NCI-H226 (cell line): ENCODE results near the gene FUT7.
A peak's percentile ranks its signal among the peaks of the same experiment; 100 is the strongest.

Source experiments
- DNase-seq: peaks from one replicate; pipeline ENCODE4 v3.0.0-alpha.2; 2015

Gene FUT7

GRCh38 chr9:137031904-137032640 is at the start of gene FUT7:
Gene FUT7 (minus strand): TSS chr9:137032088. CDS start chr9:137031991, 97 bp downstream.
- no peak for DNase-seq

DNA sequence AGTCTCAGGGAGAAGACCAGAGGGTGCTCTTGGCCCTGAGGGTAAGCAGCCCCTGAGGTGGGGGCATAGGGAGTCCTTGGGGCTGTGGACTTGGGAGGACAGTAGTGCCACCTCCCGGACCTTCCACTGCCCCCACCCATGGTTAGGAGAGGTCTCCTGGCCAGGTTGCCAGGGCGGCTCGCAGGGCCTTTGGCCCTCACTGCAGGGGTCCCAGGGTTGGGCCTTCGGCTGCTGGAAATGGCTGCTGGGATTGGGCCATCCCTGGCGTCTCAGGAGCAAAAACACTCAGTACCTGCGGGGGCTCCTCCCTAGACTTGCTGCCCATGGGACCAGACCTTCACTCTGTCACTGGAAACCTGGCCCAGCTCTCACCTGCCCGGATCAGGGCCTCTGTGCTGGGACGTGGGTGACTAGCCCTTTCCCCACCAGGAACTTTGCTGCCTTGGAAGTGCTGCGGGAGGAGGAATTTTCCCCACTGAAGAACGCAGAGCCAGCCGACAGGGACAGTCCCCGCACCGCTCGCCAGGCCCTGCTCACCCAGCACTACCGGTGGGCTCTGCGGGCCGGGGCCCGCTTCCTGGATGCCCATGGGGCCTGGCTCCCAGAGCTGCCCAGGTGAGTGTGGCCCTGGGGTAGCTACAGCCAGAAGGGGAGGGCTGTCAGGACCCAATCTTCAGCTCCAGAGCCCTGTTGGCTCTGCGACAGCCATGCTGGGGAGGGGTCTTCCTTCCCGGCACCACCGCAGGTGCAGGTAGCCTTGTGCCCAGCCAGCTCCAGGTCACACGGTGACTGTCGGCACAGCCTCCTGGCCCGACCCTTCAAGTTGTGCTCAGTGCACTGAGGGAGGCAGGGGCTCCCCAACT is 48.6 kb upstream of the FUT7 start:
- DNase-seq, result no peak

DNA sequence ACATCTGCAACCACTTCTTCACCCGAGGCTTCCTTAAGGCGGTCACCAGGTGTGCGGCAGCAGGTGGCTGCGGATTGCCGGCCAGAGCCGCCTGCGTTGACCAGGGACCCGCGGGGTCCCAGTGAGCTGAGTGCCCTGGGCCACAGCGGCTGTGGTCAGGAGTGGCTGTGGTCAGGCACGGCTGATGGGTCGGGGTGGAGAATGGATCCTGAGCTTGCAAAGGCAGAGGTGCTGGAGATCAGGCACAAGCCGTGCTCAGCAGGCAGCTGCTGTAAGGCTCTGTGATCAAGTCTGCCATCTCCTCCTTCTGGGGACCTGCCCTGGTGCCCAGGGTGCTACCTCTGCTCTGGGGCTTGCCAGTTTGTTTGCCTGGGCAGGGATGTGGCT is 47.5 kb upstream of the FUT7 start:
- no peak for DNase-seq

DNA sequence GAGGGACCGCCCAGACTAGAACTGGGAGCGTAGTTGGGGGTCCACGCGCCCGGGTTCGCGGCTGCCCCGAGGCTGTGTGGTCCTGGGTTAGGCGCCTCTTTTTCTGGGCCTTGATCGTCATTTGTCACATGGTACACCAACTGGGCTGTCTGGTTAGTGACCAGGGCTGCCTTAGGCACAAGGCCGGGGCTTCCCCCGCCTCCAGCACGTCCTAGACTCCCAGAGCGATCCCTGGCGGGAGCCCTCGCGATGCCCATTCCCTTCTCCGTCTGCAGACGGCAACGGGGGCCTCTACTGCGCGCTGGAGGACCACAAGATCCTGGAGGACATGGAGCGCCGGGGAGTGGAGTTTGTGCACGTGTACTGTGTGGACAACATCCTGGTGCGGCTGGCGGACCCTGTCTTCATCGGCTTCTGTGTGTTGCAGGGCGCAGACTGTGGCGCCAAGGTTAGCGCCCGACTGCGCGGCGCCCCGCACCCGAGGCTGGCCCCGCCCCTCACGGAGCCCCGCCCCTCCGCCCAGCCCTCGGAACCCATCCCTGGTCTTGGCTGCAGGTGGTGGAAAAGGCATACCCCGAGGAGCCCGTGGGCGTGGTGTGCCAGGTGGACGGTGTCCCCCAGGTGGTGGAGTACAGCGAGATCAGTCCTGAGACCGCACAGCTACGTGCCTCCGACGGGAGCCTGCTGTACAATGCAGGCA is 47.0 kb upstream of the FUT7 start:
- no peak for DNase-seq

GRCh38 chr9:137077758-137078693 is 46.1 kb upstream of the FUT7 start:
- no peak for DNase-seq

- peak; percentile 34 for DNase-seq
Measured at GRCh38 chr9:137077010-137077747, 45.3 kb upstream of the FUT7 start, which contains the start of gene UAP1L1. Gene UAP1L1 (plus strand): TSS chr9:137077517. CDS start chr9:137077533, 16 bp downstream.

GRCh38 chr9:137076636-137077009 is 44.7 kb upstream of the FUT7 start:
- no peak for DNase-seq

DNA sequence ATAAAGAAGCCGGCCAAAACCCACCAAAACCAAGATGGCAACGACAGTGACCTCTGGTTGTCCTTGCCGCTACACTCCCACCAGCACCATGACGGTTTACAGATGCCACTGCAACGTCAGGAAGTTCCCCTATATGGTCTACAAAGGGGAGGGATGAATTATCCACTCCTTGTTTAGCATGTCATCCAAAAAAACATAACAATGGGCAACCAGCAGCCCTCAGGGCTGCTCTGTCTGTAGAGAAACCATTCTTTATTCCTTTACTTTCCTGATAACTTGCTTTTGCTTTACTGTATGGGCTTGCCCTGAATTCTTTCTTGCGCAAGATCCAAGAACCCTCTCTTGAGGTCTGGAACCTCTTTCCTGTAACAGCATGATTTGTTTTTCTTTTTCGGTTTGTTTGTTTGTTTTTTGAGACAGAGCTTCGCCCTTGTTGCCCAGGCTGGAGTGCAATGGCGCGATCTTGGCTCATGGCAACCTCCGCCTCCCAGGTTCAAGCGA is 43.4 kb upstream of the FUT7 start:
- no peak for DNase-seq

GRCh38 chr9:137074657-137075274 is 42.9 kb upstream of the FUT7 start:
- DNase-seq, result no peak

DNA sequence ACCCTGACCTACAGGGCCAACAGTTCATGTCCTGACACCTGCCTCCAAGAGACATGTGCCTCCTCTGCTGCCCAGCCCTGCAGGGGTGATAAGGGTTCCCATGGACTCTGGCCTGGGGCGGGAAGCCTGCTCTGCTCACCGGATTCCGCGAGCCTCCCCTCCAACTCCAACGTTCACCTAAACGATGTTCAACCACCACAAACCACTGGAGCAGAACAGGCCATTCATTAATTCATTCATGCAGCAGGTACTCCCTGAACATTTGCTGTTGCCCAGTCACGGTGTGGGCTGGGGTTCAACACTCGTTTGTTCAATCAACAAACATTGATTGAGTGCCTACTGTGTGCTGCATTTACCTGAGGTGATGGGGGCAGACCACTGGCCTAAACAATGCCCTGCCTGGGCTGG is 42.1 kb upstream of the FUT7 start:
- DNase-seq, result no peak

DNA sequence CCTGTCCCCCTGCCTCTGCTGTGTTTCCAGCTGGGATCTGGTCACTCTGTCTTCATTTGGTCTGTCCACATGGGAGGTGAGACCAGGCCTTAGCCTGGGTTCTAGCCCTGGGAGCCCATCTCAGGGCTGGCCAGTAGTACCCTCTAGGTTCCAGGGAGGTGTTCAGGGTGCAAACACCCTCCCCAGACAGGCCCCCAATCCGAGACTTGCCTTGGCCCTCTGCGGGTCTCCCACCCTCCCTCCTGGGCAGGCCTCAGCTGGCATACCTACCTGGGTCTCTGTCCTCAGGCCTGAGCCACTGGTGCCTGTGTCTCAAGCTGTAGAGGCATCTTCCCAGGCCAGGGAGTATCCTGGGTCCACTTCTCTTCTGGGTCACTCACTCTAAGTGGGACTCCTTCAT is 39.4 kb upstream of the FUT7 start:
- DNase-seq, result no peak

GRCh38 chr9:137070906-137071275 is 39.0 kb upstream of the FUT7 start:
- no peak for DNase-seq

DNA sequence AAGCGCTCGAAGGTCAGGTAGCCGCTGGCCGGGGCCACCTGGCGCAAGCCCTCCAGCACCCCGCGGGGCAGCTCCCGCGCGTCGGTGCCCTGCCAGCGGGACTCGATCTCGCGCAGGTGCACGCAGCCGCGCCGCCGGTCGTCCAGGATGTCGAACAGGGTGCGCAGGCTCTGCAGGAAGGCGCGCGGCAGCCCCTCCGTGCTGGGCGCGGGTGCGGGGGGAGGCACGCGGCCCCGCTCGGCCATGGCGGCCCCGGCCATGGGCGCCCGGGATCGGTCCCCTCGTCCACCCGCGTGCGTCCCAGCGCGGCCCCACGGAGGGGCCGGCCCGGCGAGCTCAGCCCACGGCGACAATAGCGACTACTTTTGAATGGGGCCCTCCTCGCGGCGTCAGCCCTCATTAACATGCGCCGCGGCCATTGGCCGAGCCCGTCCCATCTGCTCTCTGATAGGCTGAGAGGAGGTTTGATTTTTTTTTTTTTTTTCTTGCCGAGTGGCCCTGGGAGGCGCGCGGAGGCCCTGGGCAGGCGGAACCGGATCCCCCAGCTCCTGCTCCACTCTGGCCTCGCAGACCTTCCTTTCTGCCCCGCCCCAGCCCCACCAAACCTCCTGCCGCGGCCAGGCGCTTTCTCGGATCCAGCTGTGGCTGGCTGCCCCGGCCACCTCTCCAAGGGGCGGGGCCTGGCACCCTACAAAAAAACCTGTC is 38.5 kb upstream of the FUT7 start, which contains the start of gene SAPCD2:
Gene SAPCD2 (minus strand): TSS at position 357 of the 705 bp plus-strand sequence. CDS start 97 bp downstream, at position 260.
- DNase-seq, result peak; percentile 81

DNA sequence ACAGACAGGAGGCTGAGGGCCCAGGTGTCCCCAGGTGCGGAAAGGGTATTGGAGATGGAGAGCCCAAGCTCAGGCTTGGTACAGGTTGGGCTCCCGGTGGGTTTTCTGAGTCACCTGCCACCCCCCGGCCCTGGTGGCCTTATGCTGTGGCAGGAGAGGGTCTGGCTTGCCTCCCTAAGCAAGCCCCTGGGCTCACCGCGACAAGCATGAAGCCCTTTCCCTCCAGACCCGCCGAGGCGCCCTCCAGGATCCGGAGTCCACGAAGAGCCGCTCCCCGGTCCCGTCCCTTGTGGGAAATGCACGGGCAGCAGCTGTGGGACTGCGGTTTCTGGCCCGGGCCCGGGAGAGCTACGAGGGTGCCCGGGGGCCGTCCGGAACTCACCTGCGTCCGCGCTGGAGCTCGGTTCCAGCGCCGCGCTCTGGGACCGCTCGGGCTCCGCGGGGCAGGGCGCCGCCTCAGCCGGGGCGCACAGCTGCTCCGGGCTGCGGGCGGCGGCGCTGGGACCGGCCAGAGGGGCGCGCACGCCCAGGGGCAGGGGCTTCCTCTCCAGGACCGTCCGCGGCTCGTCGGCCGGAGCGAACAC is 37.7 kb upstream of the FUT7 start:
- no peak for DNase-seq

DNA sequence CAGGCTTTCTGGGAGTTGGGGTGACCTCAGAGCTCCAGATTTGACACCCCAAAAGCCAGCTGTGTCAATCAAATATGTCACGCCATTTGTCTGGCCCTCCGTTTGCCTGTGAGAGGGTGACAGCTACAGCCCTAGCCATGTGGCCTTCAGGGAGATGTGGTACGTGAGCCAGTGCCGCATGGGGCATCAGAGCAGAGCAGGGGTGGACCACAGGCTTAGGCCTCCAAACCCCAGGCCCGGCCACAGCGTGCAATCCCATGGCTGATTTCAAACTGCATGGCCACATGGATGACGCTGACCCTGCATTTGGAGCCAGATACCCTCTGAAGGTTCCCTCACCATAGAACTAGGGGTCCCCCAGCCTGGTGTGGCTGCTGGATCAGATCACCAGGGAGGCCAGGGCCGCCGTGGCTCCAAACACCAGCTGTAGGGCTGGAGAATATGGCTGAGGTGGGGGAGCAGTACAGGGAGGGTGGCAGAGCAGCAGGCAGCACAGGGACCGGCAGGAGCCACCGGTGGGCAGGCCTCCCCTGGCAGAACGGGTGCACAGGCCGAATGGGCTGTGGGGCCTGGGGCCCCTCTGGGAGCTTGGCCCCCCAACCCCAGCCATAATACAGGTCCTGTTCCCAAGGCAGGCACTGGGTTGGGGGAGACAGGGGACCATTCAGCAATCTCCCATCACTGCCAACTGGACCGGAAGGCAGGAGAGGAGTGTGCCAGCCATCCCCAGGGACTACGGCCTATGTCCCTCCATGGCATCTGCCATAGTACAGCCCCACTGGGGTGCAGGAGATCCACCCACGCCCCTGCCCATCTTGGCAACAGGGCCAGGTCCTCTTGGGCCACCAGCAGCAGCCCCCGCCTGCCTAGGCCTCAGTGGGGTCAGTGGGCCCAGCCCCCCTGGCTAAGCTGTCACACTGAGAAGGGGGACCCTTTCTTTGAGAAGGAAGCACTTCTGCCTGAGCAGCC is 36.9 kb upstream of the FUT7 start:
- no peak for DNase-seq

DNA sequence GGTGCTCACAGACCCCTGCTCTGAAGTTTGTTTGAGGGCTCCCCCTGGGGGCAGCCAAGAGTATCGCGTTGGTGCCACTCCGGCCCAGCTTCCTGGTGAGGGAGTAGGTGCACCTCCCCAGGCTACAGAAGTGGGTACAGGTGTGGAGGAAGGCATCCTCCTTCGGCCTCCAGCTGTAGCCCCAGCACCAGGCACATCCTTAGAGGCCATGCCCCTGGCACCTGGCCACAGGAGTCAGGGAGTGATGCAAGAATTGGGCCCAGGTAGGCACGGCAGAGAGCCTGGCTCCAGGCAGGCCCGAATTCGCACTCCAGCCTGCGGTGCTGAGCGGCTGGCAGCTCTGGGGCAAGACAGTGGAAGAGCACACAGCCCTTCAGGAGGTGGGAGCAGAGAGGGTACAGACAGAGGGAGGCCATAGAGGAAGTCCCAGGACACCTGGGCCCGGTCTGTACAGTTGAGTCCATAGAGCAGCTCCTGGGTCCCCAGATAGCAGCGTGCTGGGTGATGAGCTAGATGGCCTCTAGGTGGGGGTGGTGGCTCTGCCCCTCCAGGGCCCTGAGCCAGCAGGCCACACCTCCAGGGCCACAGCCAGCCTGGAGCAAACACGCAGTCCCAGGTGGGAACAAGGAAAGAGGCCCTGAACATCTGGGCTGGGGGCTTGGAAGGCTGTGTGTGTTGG is 36.1 kb upstream of the FUT7 start:
- peak; percentile 68 for DNase-seq

- no peak for DNase-seq
Measured at GRCh38 chr9:137066096-137066861, 34.4 kb upstream of the FUT7 start.
